ENCODE results near the gene PLA2G7. TPM values are rescaled to one million over a fixed set of nuclear protein-coding genes. Genes with fewer than 3 reads are reported as not detected.

The PLA2G7 gene
- total RNA-seq, 4 donors from 2014 or later = 0.26 to 0.29 TPM; not detected in 2

- Histone ChIP-seq H3K27ac (replicated peaks in 1 of 4) (no peak overlapping the region), H3K27me3 (peaks cover 0 to 13% (median 3%) of the 10 kb centered on the region in 4 donors), H3K36me3 (no peaks in the 10 kb centered on the region), H3K9me3 (no peaks in the 10 kb centered on the region), H3K4me3 (no peak overlapping the region), H3K4me1 (no peaks in the 10 kb centered on the region)
- intact Hi-C loops (cut with DNase I) = no loop called here
- WGBS = 92% methylated on average over 4 of the region's 4 CpGs
- TF ChIP-seq EP300 (IDR thresholded peaks at IDR 0.05) (no peak), POLR2AphosphoS5 (IDR thresholded peaks at IDR 0.05) (no peak), POLR2A (IDR thresholded peaks at IDR 0.05; ENCODE audit: low read depth) (no peak)
- TF ChIP-seq, protein P1, sequence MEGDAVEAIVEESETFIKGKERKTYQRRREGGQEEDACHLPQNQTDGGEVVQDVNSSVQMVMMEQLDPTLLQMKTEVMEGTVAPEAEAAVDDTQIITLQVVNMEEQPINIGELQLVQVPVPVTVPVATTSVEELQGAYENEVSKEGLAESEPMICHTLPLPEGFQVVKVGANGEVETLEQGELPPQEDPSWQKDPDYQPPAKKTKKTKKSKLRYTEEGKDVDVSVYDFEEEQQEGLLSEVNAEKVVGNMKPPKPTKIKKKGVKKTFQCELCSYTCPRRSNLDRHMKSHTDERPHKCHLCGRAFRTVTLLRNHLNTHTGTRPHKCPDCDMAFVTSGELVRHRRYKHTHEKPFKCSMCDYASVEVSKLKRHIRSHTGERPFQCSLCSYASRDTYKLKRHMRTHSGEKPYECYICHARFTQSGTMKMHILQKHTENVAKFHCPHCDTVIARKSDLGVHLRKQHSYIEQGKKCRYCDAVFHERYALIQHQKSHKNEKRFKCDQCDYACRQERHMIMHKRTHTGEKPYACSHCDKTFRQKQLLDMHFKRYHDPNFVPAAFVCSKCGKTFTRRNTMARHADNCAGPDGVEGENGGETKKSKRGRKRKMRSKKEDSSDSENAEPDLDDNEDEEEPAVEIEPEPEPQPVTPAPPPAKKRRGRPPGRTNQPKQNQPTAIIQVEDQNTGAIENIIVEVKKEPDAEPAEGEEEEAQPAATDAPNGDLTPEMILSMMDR (IDR thresholded peaks at IDR 0.05) = no peak
- no peak for DNase-seq (ENCODE audit: extremely low spot score)
These were observed 6.7 kb upstream of the PLA2G7 start for GRCh38 chr6:46741910-46742309.

GRCh38 chr6:46741482-46741881 is 6.3 kb upstream of the PLA2G7 start:
- TF ChIP-seq, protein P1 (IDR thresholded peaks at IDR 0.05) = no peak
- no peak for TF ChIP-seq EP300 (IDR thresholded peaks at IDR 0.05)
- no peak for TF ChIP-seq POLR2A (IDR thresholded peaks at IDR 0.05; ENCODE audit: low read depth)
- no peak for TF ChIP-seq POLR2AphosphoS5 (IDR thresholded peaks at IDR 0.05)
- Histone ChIP-seq H3K36me3 (no peaks in the 10 kb centered on the region), H3K4me3 (no peak overlapping the region), H3K27ac (replicated peaks in 1 of 4) (no peak overlapping the region), H3K9me3 (no peaks in the 10 kb centered on the region), H3K4me1 (no peaks in the 10 kb centered on the region), H3K27me3 (peaks cover 0 to 17% (median 3%) of the 10 kb centered on the region in 4 donors)
- intact Hi-C loops (cut with DNase I) = no loop called here
- WGBS = 91% methylated on average over 2 of the region's 2 CpGs
- peak; percentile 75 for DNase-seq (ENCODE audit: extremely low spot score)

- H3K9me3 ChIP-seq = no peaks in the 10 kb centered on the region
- H3K4me3 ChIP-seq = no peak overlapping the region
- H3K4me1 ChIP-seq = peaks cover 8 to 18% (median 16%) of the 10 kb centered on the region in 4 donors
- no peaks in the 10 kb centered on the region for H3K36me3 ChIP-seq
- peaks cover 0 to 39% (median 13%) of the 10 kb centered on the region in 4 donors for H3K27me3 ChIP-seq
- DNase-seq (ENCODE audit: extremely low spot score) = no peak
- H3K27ac ChIP-seq (replicated peaks in 1 of 4) = no peak overlapping the region
- TF ChIP-seq EP300 (IDR thresholded peaks at IDR 0.05) (no peak), POLR2AphosphoS5 (IDR thresholded peaks at IDR 0.05) (no peak), POLR2A (IDR thresholded peaks at IDR 0.05; ENCODE audit: low read depth) (no peak)
- TF ChIP-seq, protein P1 (IDR thresholded peaks at IDR 0.05) = no peak
- intact Hi-C loops (cut with DNase I) = no loop called here
These were observed 1.7 kb upstream of the PLA2G7 start for GRCh38 chr6:46736906-46737305.

- Histone ChIP-seq H3K36me3 (no peaks in the 10 kb centered on the region), H3K27me3 (peaks cover 0 to 39% (median 13%) of the 10 kb centered on the region in 4 donors), H3K4me3 (peak overlapping the region; percentile 51 to 63 (median 60)), H3K9me3 (no peaks in the 10 kb centered on the region), H3K4me1 (peaks cover 8 to 18% (median 16%) of the 10 kb centered on the region in 4 donors), H3K27ac (replicated peaks in 1 of 4) (no peak overlapping the region)
- no peak for DNase-seq (ENCODE audit: extremely low spot score)
- 25% methylated on average over 8 of the region's 8 CpGs for WGBS
- intact Hi-C loops (cut with DNase I) = no loop called here
- TF ChIP-seq POLR2AphosphoS5 (IDR thresholded peaks at IDR 0.05) (no peak), POLR2A (IDR thresholded peaks at IDR 0.05; ENCODE audit: low read depth) (no peak), EP300 (IDR thresholded peaks at IDR 0.05) (no peak)
- TF ChIP-seq, protein P1 (IDR thresholded peaks at IDR 0.05) = no peak
These were observed 501 bp upstream of the PLA2G7 start for GRCh38 chr6:46735720-46736031.

DNA sequence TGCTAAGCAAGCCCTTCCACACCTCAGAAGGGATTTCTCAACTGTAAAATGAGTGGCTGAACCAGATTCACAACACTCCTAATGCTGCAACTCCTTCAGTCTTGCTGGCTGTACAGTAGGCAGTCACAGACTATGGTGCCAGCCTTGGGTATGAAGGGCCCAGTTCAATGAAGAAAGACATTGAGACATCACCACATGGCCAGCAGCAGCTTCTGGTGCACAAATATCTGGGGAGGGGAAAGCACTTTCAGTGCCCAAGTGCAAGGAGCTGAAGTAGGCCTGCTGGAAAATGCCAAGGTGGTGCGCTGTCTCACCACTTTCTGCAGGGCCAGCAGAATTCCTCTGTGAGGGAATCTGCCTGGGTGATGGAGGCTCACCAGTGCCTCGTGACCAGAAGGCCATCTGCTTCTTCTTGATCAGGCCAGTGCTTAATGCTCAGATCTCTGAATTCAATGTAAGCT is 1.8 kb downstream of the PLA2G7 start:
- Histone ChIP-seq H3K4me1 (peaks cover 8 to 18% (median 16%) of the 10 kb centered on the region in 4 donors), H3K4me3 (no peak overlapping the region), H3K36me3 (no peaks in the 10 kb centered on the region), H3K27ac (replicated peaks in 1 of 4) (no peak overlapping the region), H3K9me3 (no peaks in the 10 kb centered on the region), H3K27me3 (peaks cover 0 to 38% (median 13%) of the 10 kb centered on the region in 4 donors)
- TF ChIP-seq, protein P1 (IDR thresholded peaks at IDR 0.05) = no peak
- TF ChIP-seq POLR2A (IDR thresholded peaks at IDR 0.05; ENCODE audit: low read depth) (no peak), POLR2AphosphoS5 (IDR thresholded peaks at IDR 0.05) (no peak), EP300 (IDR thresholded peaks at IDR 0.05) (no peak)
- intact Hi-C loops (cut with DNase I) = no loop called here
- WGBS = 100% methylated on average over 1 of the region's 2 CpGs
- DNase-seq (ENCODE audit: extremely low spot score) = peak; percentile 55

Measured in esophagus muscularis mucosa (tissue), 4 donors.